GM23338 (cell line): ENCODE measurements around the gene ADGRL3. TPM values are rescaled to one million over a fixed set of nuclear protein-coding genes. Genes with fewer than 3 reads are reported as not detected.

ENCODE experiments used
- ATAC-seq: fragments of 200-7000 bp; cut with Tn5 transposase; 3 replicates; pipeline ENCODE4 v1.9.1; 2020
- DNase-seq: peaks from one replicate; pipeline ENCODE4 v3.0.0-alpha.2; 2015; ENCODE audit warnings: low spot score
- H2AFZ ChIP-seq: fragments of 200-600 bp; sonication (generic); 2 replicates; pipeline ENCODE4 v1.8.0; 2016; ENCODE audit warnings: antibody characterized with exemption, mild to moderate bottlenecking, moderate library complexity
- H3F3A ChIP-seq: fragments of 200-600 bp; sonication (generic); replicated peaks from 2 replicates; pipeline ENCODE4 v1.8.0; 2017; ENCODE audit warnings: antibody characterized with exemption, mixed run types, low read depth
- H3K27ac ChIP-seq: fragments of 200-600 bp; sonication (generic); 2 replicates; pipeline ENCODE4 v1.6.1; 2016; ENCODE audit warnings: low read depth
- H3K27me3 ChIP-seq: fragments of 200-600 bp; sonication (generic); 2 replicates; pipeline ENCODE4 v1.8.0; 2016; ENCODE audit warnings: mild to moderate bottlenecking, mixed run types, moderate library complexity; ENCODE audit not compliant: insufficient read depth
- H3K36me3 ChIP-seq: fragments of 200-600 bp; sonication (generic); 2 replicates; pipeline ENCODE4 v1.8.0; 2016; ENCODE audit warnings: mild to moderate bottlenecking; ENCODE audit not compliant: insufficient read depth
- H3K4me1 ChIP-seq: fragments of 200-600 bp; sonication (generic); 2 replicates; pipeline ENCODE4 v1.8.0; 2016; ENCODE audit warnings: mild to moderate bottlenecking, moderate library complexity; ENCODE audit not compliant: insufficient read depth
- H3K4me2 ChIP-seq: fragments of 200-600 bp; sonication (generic); 2 replicates; pipeline ENCODE4 v1.7.1; 2017; ENCODE audit warnings: mixed run types
- H3K4me3 ChIP-seq: fragments of 200-600 bp; sonication (generic); 2 replicates; pipeline ENCODE4 v1.6.1; 2016; ENCODE audit warnings: mixed run types
- H3K79me2 ChIP-seq: fragments of 200-600 bp; sonication (generic); replicated peaks from 2 replicates; pipeline ENCODE4 v1.8.0; 2017; ENCODE audit warnings: mild to moderate bottlenecking; ENCODE audit not compliant: insufficient read depth
- H3K9me2 ChIP-seq: fragments of 200-600 bp; sonication (generic); 2 replicates; pipeline ENCODE4 v1.8.0; 2017; ENCODE audit not compliant: insufficient read depth
- H4K20me1 ChIP-seq: fragments of 200-600 bp; sonication (generic); replicated peaks from 2 replicates; pipeline ENCODE4 v1.8.0; 2017; ENCODE audit warnings: mild to moderate bottlenecking; ENCODE audit not compliant: insufficient read depth
- H3K27ac Mint-ChIP-seq: 2 replicates; pipeline ENCODE4 v1.8.0; 2020; ENCODE audit warnings: inconsistent platforms, mild to moderate bottlenecking, moderate library complexity, mixed read lengths
- H3K27me3 Mint-ChIP-seq: 3 replicates; pipeline ENCODE4 v1.8.0; 2022; ENCODE audit warnings: low read depth, mild to moderate bottlenecking, moderate library complexity, mixed read lengths, inconsistent platforms; ENCODE audit not compliant: insufficient read depth, poor library complexity
- H3K36me3 Mint-ChIP-seq: 3 replicates; pipeline ENCODE4 v1.8.0; 2021; ENCODE audit warnings: low read depth, mild to moderate bottlenecking, inconsistent platforms, moderate library complexity, mixed read lengths
- H3K4me1 Mint-ChIP-seq: 3 replicates; pipeline ENCODE4 v1.8.0; 2020; ENCODE audit warnings: mild to moderate bottlenecking, inconsistent platforms, mixed read lengths
- H3K4me3 Mint-ChIP-seq: 3 replicates; pipeline ENCODE4 v1.8.0; 2021; ENCODE audit warnings: moderate library complexity, mild to moderate bottlenecking, inconsistent platforms, mixed read lengths
- H3K9me3 Mint-ChIP-seq: 3 replicates; pipeline ENCODE4 v1.8.0; 2020; ENCODE audit warnings: moderate library complexity, mild to moderate bottlenecking, inconsistent platforms, mixed read lengths
- CREB1 ChIP-seq: fragments of 250-450 bp; sonication (Bioruptor Pico); IDR thresholded peaks from 2 replicates; pipeline ENCODE4 v1.5.0; 2020; ENCODE audit warnings: low read depth, mild to moderate bottlenecking, moderate library complexity
- CTCF ChIP-seq, 2 experiments: fragments of 200-600 bp in 1 of 2; sonication (generic) in 1 of 2; conservative IDR thresholded peaks; 2 replicates each; pipeline versions ENCODE4 v1.5.1 to v1.6.1; 2016 to 2017; ENCODE audit warnings: antibody characterized with exemption in 2 of 2, low read depth in 2 of 2, mild to moderate bottlenecking in 2 of 2, moderate library complexity in 1 of 2
- ETS1 ChIP-seq: IDR thresholded peaks from 2 replicates; pipeline ENCODE4 v1.6.1; 2016; ENCODE audit warnings: antibody characterized with exemption
- EZH2 ChIP-seq: fragments of 200-600 bp; sonication (generic); IDR thresholded peaks from one replicate; pipeline ENCODE4 v1.8.0; 2017; ENCODE audit warnings: antibody characterized with exemption, mild to moderate bottlenecking, low read depth; ENCODE audit not compliant: unreplicated experiment
- EZH2phosphoT487 ChIP-seq: fragments of 200-600 bp; sonication (generic); IDR thresholded peaks from one replicate; pipeline ENCODE4 v1.8.1; 2018; ENCODE audit warnings: antibody characterized with exemption; ENCODE audit not compliant: unreplicated experiment
- JUNB ChIP-seq: IDR thresholded peaks from one replicate; pipeline ENCODE4 v1.6.1; 2016; ENCODE audit warnings: antibody characterized with exemption; ENCODE audit not compliant: unreplicated experiment
- NANOG ChIP-seq: IDR thresholded peaks from 2 replicates; pipeline ENCODE4 v1.6.1; 2016; ENCODE audit warnings: antibody characterized with exemption, borderline replicate concordance
- POLR2AphosphoS5 ChIP-seq: IDR thresholded peaks from 2 replicates; pipeline ENCODE4 v1.6.1; 2016; ENCODE audit warnings: antibody characterized with exemption, low read depth
- REST ChIP-seq: IDR thresholded peaks from one replicate; pipeline ENCODE4 v1.6.1; 2018; ENCODE audit warnings: antibody characterized with exemption; ENCODE audit not compliant: unreplicated experiment
- STAT1 ChIP-seq: IDR thresholded peaks from one replicate; pipeline ENCODE4 v1.6.1; 2016; ENCODE audit warnings: antibody characterized with exemption; ENCODE audit not compliant: unreplicated experiment
- ZNF114 ChIP-seq: fragments of 250-450 bp; sonication (Bioruptor Pico); IDR thresholded peaks from 2 replicates; pipeline ENCODE4 v1.5.0; 2020; ENCODE audit warnings: mild to moderate bottlenecking, moderate library complexity
- ZNF331 ChIP-seq: fragments of 250-450 bp; sonication (Bioruptor Pico); IDR thresholded peaks from 2 replicates; pipeline ENCODE4 v1.5.0; 2020; ENCODE audit warnings: low read depth, mild to moderate bottlenecking, moderate library complexity
- polyA plus RNA-seq: library from polyadenylated mRNA; unstranded; fragments of >200 nt; fragmentation: Nextera tagmentation; extraction: Ambion mirVana; gene quantifications from 2 replicates; pipeline ENCODE4 v1.2.1, GENCODE V29; 2016
- total RNA-seq: library from RNA; depleted of rRNA; stranded (reverse); fragments of >200 nt; shearing (Covaris generic); gene quantifications from 2 replicates; pipeline ENCODE4 v1.2.3, GENCODE V29; 2014

The ADGRL3 gene
- total and polyA plus RNA-seq, 2 experiments from 2014 or later: 9.7 to 16.5 TPM

GRCh38 chr4:61198686-61199085, 1.4 kb upstream of the ADGRL3 start (continued):
- TF ChIP-seq CTCF (conservative IDR thresholded peaks at IDR 0.05; ENCODE audit: low read depth in 2 of 2) (no peak), NANOG (no peak), POLR2AphosphoS5 (no peak)

DNA sequence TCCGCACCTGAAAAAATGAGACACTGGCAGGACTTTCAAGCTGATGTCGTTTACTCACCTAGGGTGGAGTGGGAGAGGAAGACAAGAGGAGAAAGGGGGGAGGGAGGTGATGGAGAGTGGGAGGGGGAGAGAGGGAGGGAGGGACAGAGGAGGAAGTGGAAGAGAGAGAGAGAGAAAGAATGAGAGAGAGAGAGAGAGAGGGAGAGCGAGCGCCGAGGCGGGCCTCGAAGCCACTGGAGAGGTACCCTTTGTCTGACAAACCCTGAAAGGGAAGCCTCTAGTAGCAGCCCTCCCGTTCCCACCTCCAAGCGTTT, 296 bp upstream of the ADGRL3 start:
- DNase-seq: no peak
- Histone ChIP-seq H3K4me1 (peaks cover 29% of the 10 kb centered on the region), H3K36me3 (no peaks in the 10 kb centered on the region), H4K20me1 (peaks cover 8% of the 10 kb centered on the region; the same call in 1 of the 2 replicates), H3K27ac (peak overlapping the region; percentile 17; the same call in 1 of the 2 replicates), H2AFZ (peak overlapping the region; percentile 91; the same call in 1 of the 2 replicates), H3K4me3 (peak overlapping the region; percentile 82), H3K27me3 (peaks cover 50% of the 10 kb centered on the region), H3K9me2 (no peaks in the 10 kb centered on the region), H3F3A (no peaks in the 10 kb centered on the region; the same call in 1 of the 2 replicates), H3K4me2 (peak overlapping the region; percentile 93), H3K79me2 (peaks cover 38% of the 10 kb centered on the region)
- Mint-ChIP-seq H3K9me3 (no peaks in the 10 kb centered on the region), H3K36me3 (no peaks in the 10 kb centered on the region), H3K4me1 (peaks cover 28% of the 10 kb centered on the region), H3K27ac (no peak overlapping the region), H3K27me3 (peaks cover 42% of the 10 kb centered on the region), H3K4me3 (peak overlapping the region; percentile 95)
- no peak for ATAC-seq
- no peak for TF ChIP-seq POLR2AphosphoS5
- no peak for TF ChIP-seq ZNF331 (CRISPR knock-in tag)
- TF ChIP-seq REST: no peak
- no peak for TF ChIP-seq EZH2phosphoT487
- TF ChIP-seq STAT1: no peak
- no peak for TF ChIP-seq NANOG
- no peak for TF ChIP-seq CREB1 (CRISPR knock-in tag)
- no peak for TF ChIP-seq CTCF (conservative IDR thresholded peaks at IDR 0.05; ENCODE audit: low read depth in 2 of 2)
- TF ChIP-seq ZNF114 (CRISPR knock-in tag): no peak
- TF ChIP-seq ETS1: no peak
- no peak for TF ChIP-seq JUNB
- no peak for TF ChIP-seq EZH2
